HepG2 (cell line): ENCODE measurements around the gene HSD11B2. TPM values are rescaled to one million over a fixed set of nuclear protein-coding genes. Genes with fewer than 3 reads are reported as not detected.
A peak's percentile ranks its signal among the peaks of the same experiment; 100 is the strongest.

Source experiments
- ATAC-seq: fragments of 200-7000 bp; cut with Tn5 transposase; 3 replicates; pipeline ENCODE4 v1.9.1; 2020; ENCODE audit warnings: mild to moderate bottlenecking, moderate library complexity
- BruUV-seq: library from RNA; stranded (reverse); fragments of 400-500 nt; replicated peaks from 2 replicates; lab custom pipeline; 2021; lab: Mats Ljungman, UMichigan
- CTCF ChIA-PET: fragments of 300-600 bp; formaldehyde crosslinking; extraction: SDS; loops from one replicate; lab custom pipeline; 2021; ENCODE audit warnings: low total read pairs, inconsistent platforms, low intra/inter-chr PET ratio; lab: Yijun Ruan, JAX
- POLR2A ChIA-PET: fragments of 350-600 bp; sonication (Branson Sonifier 250); formaldehyde crosslinking; loops from one replicate; lab custom pipeline; 2020; ENCODE audit warnings: antibody characterized with exemption, inconsistent platforms; lab: Yijun Ruan, JAX
- DNase-seq: peaks from one replicate; pipeline ENCODE4 v3.0.0-alpha.2; 2015; ENCODE audit warnings: low spot score
- FAIRE-seq: peaks from 3 replicates; lab custom pipeline; 2011; peaks lifted over from hg19 to GRCh38; lab: Jason Lieb, UNC
- H2AFZ ChIP-seq: one replicate; pipeline ENCODE4 v1.6.1; 2011; ENCODE audit warnings: low read length, inconsistent platforms
- H3K27ac ChIP-seq: fragments of 300-600 bp; 3 replicates; pipeline ENCODE4 v1.8.0; 2011; ENCODE audit warnings: mixed run types, mild to moderate bottlenecking, mixed read lengths, low read length, inconsistent platforms; ENCODE audit not compliant: insufficient read depth; ENCODE audit errors: extremely low read length
- H3K27me3 ChIP-seq, 2 experiments: fragments of 200-600 bp in 1 of 2; 2 replicates in 1 of 2; 3 replicates in 1 of 2; pipeline versions ENCODE4 v1.6.0 to v1.8.0; 2011; ENCODE audit warnings: low read length in 2 of 2, mild to moderate bottlenecking in 2 of 2, moderate library complexity in 2 of 2, inconsistent platforms in 1 of 2; ENCODE audit not compliant: insufficient read depth in 2 of 2, control insufficient read depth in 1 of 2
- H3K36me3 ChIP-seq, 2 experiments: fragments of 200-600 bp in 1 of 2; replicated peaks in 1 of 2; 2 replicates in 1 of 2; 3 replicates in 1 of 2; pipeline versions ENCODE4 v1.5.1 to v1.8.0; 2011; ENCODE audit warnings: low read length in 2 of 2, inconsistent platforms in 1 of 2; ENCODE audit not compliant: insufficient read depth in 2 of 2, control insufficient read depth in 1 of 2
- H3K4me1 ChIP-seq: 2 replicates; pipeline ENCODE4 v1.5.1; 2012; ENCODE audit warnings: low read length, inconsistent platforms; ENCODE audit not compliant: insufficient read depth
- H3K4me2 ChIP-seq: 2 replicates; pipeline ENCODE4 v1.6.0; 2011; ENCODE audit warnings: low read depth, low read length, inconsistent platforms
- H3K4me3 ChIP-seq, 3 experiments: fragments of 200-600 bp in 1 of 3; sonication (generic), shearing (Covaris generic) in 1 of 3; replicated peaks in 1 of 3; 2 replicates each; pipeline ENCODE4 v1.5.1; 2011 to 2016; ENCODE audit warnings: low read length in 3 of 3, inconsistent platforms in 2 of 3, low read depth in 2 of 3, mild to moderate bottlenecking in 2 of 3, control low read depth in 1 of 3, mixed read lengths in 1 of 3; ENCODE audit not compliant: insufficient read depth in 1 of 3
- H3K79me2 ChIP-seq: one replicate; pipeline ENCODE4 v1.6.1; 2011; ENCODE audit warnings: low read length, inconsistent platforms; ENCODE audit not compliant: insufficient read depth
- H3K9ac ChIP-seq: 2 replicates; pipeline ENCODE4 v1.6.0; 2011; ENCODE audit warnings: mild to moderate bottlenecking, low read depth, low read length, inconsistent platforms; ENCODE audit not compliant: insufficient read depth
- H3K9me3 ChIP-seq: 2 replicates; pipeline ENCODE4 v1.5.1; 2012; ENCODE audit warnings: mild to moderate bottlenecking, low read length
- H4K20me1 ChIP-seq: 2 replicates; pipeline ENCODE4 v1.6.0; 2011; ENCODE audit warnings: inconsistent platforms, mild to moderate bottlenecking, low read length, moderate library complexity; ENCODE audit not compliant: insufficient read depth
- ARNTL ChIP-seq: sonication (generic); formaldehyde crosslinking; IDR thresholded peaks from 2 replicates; pipeline ENCODE4 v1.4.0; 2020; ENCODE audit warnings: mild to moderate bottlenecking, missing genetic modification reagents
- CBX2 ChIP-seq, 2 experiments: fragments of 200-600 bp in 1 of 2; sonication (generic); formaldehyde crosslinking in 1 of 2; IDR thresholded peaks; 2 replicates each; pipeline versions ENCODE4 v1.7.0 to v1.8.1; 2018 to 2022; ENCODE audit warnings: low read depth in 2 of 2, low read length in 1 of 2, mild to moderate bottlenecking in 1 of 2, missing genetic modification reagents in 1 of 2
- CTCF ChIP-seq: sonication (generic); formaldehyde crosslinking; IDR thresholded peaks from 2 replicates; pipeline ENCODE4 v1.5.0; 2020; ENCODE audit warnings: mild to moderate bottlenecking, missing genetic modification reagents, moderate library complexity
- JDP2 ChIP-seq: sonication (generic); formaldehyde crosslinking; IDR thresholded peaks from 2 replicates; pipeline ENCODE4 v1.8.1; 2022; ENCODE audit warnings: missing genetic modification reagents, borderline replicate concordance
- JUNB ChIP-seq: sonication (generic); formaldehyde crosslinking; IDR thresholded peaks from 2 replicates; pipeline ENCODE4 v1.8.0; 2022; ENCODE audit warnings: missing genetic modification reagents, mild to moderate bottlenecking, borderline replicate concordance
- KDM2A ChIP-seq: sonication (generic); formaldehyde crosslinking; IDR thresholded peaks from 2 replicates; pipeline ENCODE4 v1.4.0; 2020; ENCODE audit warnings: low read depth, missing genetic modification reagents, borderline replicate concordance
- MNT ChIP-seq: fragments of 450-650 bp; IDR thresholded peaks from 2 replicates; pipeline ENCODE4 v1.6.1; 2016
- NFKB2 ChIP-seq: sonication (generic); formaldehyde crosslinking; IDR thresholded peaks from 2 replicates; pipeline ENCODE4 v1.4.0; 2020; ENCODE audit warnings: missing genetic modification reagents, borderline replicate concordance
- NFKBIZ ChIP-seq: IDR thresholded peaks from 2 replicates; pipeline ENCODE4 v1.6.1; 2018; ENCODE audit warnings: missing genetic modification reagents, missing compliant biosample characterization
- SKI ChIP-seq: fragments of 450-650 bp; IDR thresholded peaks from one replicate; pipeline ENCODE4 v1.6.1; 2018; ENCODE audit warnings: mild to moderate bottlenecking; ENCODE audit not compliant: partially characterized antibody
- TAF1 ChIP-seq: sonication (generic); formaldehyde crosslinking; IDR thresholded peaks from 2 replicates; pipeline ENCODE4 v1.4.0; 2020; ENCODE audit warnings: missing genetic modification reagents
- TFAP4 ChIP-seq: sonication (generic); IDR thresholded peaks from 2 replicates; pipeline ENCODE4 v1.6.1; 2016; ENCODE audit warnings: low read depth, borderline replicate concordance
- ZFP41 ChIP-seq: sonication (generic); formaldehyde crosslinking; IDR thresholded peaks from 2 replicates; pipeline ENCODE4 v1.4.0; 2020; ENCODE audit warnings: mild to moderate bottlenecking, missing genetic modification reagents, borderline replicate concordance
- ZNF180 ChIP-seq: sonication (generic); formaldehyde crosslinking; IDR thresholded peaks from 2 replicates; pipeline ENCODE4 v1.4.0; 2020; ENCODE audit warnings: low read depth, missing genetic modification reagents, borderline replicate concordance
- ZNF234 ChIP-seq: sonication (generic); formaldehyde crosslinking; conservative IDR thresholded peaks from 2 replicates; pipeline ENCODE4 v1.5.1; 2020; ENCODE audit warnings: mild to moderate bottlenecking, missing genetic modification reagents
- ZNF331 ChIP-seq: sonication (generic); formaldehyde crosslinking; IDR thresholded peaks from 2 replicates; pipeline ENCODE4 v1.4.0; 2020; ENCODE audit warnings: missing genetic modification reagents
- WGBS: methylation state at CpG from one replicate; pipeline ENCODE4 v1.1.6; 2017; ENCODE audit warnings: low lambda C conversion rate; 5-methylcytosine and 5-hydroxymethylcytosine counted together
- in situ Hi-C: cut with HindIII; loops from 2 replicates; pipeline ENCODE4 v1.10.0; 2017; ENCODE audit warnings: low pct_unique_long_range_greater_than_20kb; ENCODE audit not compliant: extremely low pct_ligation_motif_present
- intact Hi-C: fragments of 100-400 bp; cut with micrococcal nuclease; formaldehyde crosslinking; loops from one replicate; pipeline ENCODE4 v1.10.0; 2022; ENCODE audit not compliant: unreplicated experiment
- polyA plus RNA-seq, 8 experiments: library from polyadenylated mRNA; depleted of rRNA in 3 of 8; stranded (reverse) in 7 of 8; unstranded in 1 of 8; fragments of >200 nt; fragmentation: Illumina TruSeq in 4 of 8; extraction: Trizol in 4 of 8; gene quantifications; 2 replicates each; pipeline versions ENCODE4 v1.2.1 to v1.2.3, GENCODE V29; 2011 to 2016; ENCODE audit warnings: low read depth in 4 of 8, missing spikeins in 1 of 8, mixed read lengths in 1 of 8; ENCODE audit not compliant: insufficient read depth in 1 of 8
- total RNA-seq, 5 experiments: library from RNA; depleted of rRNA; stranded (reverse); fragments of >200 nt; fragmentation: Illumina TruSeq; extraction: Trizol; gene quantifications; 2 replicates each; pipeline ENCODE4 v1.2.3, GENCODE V29; 2016; ENCODE audit warnings: low read depth in 1 of 5

HSD11B2 gene
- total and polyA plus RNA-seq, 2 of the 13 experiments (the other 11 are each of a cell fraction or from before 2014, with no cell fraction given): 8.9 to 13.6 TPM

- TF ChIP-seq CBX2 (IDR thresholded peaks at IDR 0.05; ENCODE audit: low read depth, low read length) (no peak), CBX2 (CRISPR knock-in tag; IDR thresholded peaks at IDR 0.05; ENCODE audit: low read depth) (no peak)
Measured at GRCh38 chr16:67392301-67393059, 38.4 kb upstream of the HSD11B2 start (continued).

GRCh38 chr16:67393111-67393787 is 37.7 kb upstream of the HSD11B2 start, which contains the start of gene TPPP3:
Gene TPPP3 (minus strand): TSS chr16:67393498. CDS start chr16:67391111, 2,387 bp downstream.
- peak within 1 kb of the TSS; percentile 94 for H3K4me2 ChIP-seq
- peaks cover 44% of the 10 kb centered on the region for H3K4me1 ChIP-seq
- ATAC-seq (peak; percentile 74), FAIRE-seq (peak; percentile 83), DNase-seq (peak; percentile 77)
- WGBS: 1% methylated on average over 14 of the region's 56 CpGs
- peak within 1 kb of the TSS; percentile 48; the same call in 1 of the 2 replicates for H3K9ac ChIP-seq
- POLR2A ChIA-PET: no interaction called here
- H3K79me2 ChIP-seq: no peaks in the 10 kb centered on the region
- no peak within 1 kb of the TSS for H2AFZ ChIP-seq
- in situ Hi-C loops: no loop called here
- intact Hi-C loops: loop anchor here (1.0 to 2.0 kb wide), 2 partner anchors 44 to 66 kb away; partner anchors contain the start of genes KCTD19 and LRRC36
- peak within 1 kb of the TSS; percentile 9 to 73 (median 31); a peak in 4 of 6 replicates for H3K4me3 ChIP-seq
- BruUV-seq: no TSS peak
- no peaks in the 10 kb centered on the region for H4K20me1 ChIP-seq
- CTCF ChIA-PET: interaction anchor here (0.9 to 2.5 kb wide), 3 partner anchors 44 to 113 kb away, joined by 3 to 13 read pairs (median 4); partner anchors contain the start of genes KCTD19, LRRC36 and PLEKHG4
- no peak within 1 kb of the TSS for H3K27ac ChIP-seq
- peaks cover 6 to 65% of the 10 kb centered on the region in 2 experiments; a peak in 4 of 5 replicates for H3K27me3 ChIP-seq
- no peaks in the 10 kb centered on the region for H3K36me3 ChIP-seq
- no peaks in the 10 kb centered on the region for H3K9me3 ChIP-seq
- TF ChIP-seq ARNTL: 0 out of 2 replicates have a peak, but pooled peaks have one; percentile 38
- peak; percentile 6; the same call in 1 of the 2 replicates for TF ChIP-seq TFAP4
- TF ChIP-seq ZNF331 (CRISPR knock-in tag): no peak
- TF ChIP-seq MNT: no peak
- peak; percentile 14; the same call in 1 of the 2 replicates for TF ChIP-seq NFKB2 (CRISPR knock-in tag)
- TF ChIP-seq CTCF (CRISPR knock-in tag): peak; percentile 79
- TF ChIP-seq JUNB (CRISPR knock-in tag): no peak
- no peak for TF ChIP-seq ZNF180 (CRISPR knock-in tag)
- no peak for TF ChIP-seq ZFP41
- peak; percentile 23 for TF ChIP-seq SKI
- TF ChIP-seq KDM2A (CRISPR knock-in tag): peak; percentile 44; the same call in 1 of the 2 replicates
- TF ChIP-seq TAF1: no peak
- TF ChIP-seq CBX2 (IDR thresholded peaks at IDR 0.05; ENCODE audit: low read depth, low read length): no peak
- TF ChIP-seq CBX2 (CRISPR knock-in tag; IDR thresholded peaks at IDR 0.05; ENCODE audit: low read depth): no peak
- TF ChIP-seq JDP2: no peak
- TF ChIP-seq ZNF234 (CRISPR knock-in tag): no peak
- no peak for TF ChIP-seq NFKBIZ
